GM21619 (cell line): ENCODE data around the gene TSKU.

ENCODE experiments used
- ATAC-seq: cut with Tn5 transposase; IDR thresholded peaks from one replicate; pipeline ENCODE4 v1.9.1; 2021; ENCODE audit not compliant: unreplicated experiment

Gene TSKU

DNA sequence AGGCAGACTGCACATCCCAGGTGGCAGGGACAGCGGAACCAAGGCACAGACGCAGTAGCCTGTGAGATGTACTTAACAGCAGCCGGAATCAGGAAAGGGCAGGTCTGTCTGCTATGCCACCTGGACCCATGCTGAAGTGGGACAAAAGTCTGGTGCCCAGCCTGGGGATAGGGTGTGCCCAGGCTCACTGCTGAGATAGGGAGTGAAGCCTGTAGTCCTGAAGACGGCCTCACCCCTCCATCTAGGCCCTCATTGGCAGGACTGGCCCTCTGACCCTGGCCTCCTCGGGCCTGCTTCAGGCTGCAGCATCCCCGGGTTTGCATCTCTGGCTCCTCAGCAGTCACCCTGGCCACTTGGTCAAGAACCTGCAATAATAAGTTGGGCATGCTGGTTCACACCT, 32.4 kb upstream of the TSKU start:
- ATAC-seq: no peak

DNA sequence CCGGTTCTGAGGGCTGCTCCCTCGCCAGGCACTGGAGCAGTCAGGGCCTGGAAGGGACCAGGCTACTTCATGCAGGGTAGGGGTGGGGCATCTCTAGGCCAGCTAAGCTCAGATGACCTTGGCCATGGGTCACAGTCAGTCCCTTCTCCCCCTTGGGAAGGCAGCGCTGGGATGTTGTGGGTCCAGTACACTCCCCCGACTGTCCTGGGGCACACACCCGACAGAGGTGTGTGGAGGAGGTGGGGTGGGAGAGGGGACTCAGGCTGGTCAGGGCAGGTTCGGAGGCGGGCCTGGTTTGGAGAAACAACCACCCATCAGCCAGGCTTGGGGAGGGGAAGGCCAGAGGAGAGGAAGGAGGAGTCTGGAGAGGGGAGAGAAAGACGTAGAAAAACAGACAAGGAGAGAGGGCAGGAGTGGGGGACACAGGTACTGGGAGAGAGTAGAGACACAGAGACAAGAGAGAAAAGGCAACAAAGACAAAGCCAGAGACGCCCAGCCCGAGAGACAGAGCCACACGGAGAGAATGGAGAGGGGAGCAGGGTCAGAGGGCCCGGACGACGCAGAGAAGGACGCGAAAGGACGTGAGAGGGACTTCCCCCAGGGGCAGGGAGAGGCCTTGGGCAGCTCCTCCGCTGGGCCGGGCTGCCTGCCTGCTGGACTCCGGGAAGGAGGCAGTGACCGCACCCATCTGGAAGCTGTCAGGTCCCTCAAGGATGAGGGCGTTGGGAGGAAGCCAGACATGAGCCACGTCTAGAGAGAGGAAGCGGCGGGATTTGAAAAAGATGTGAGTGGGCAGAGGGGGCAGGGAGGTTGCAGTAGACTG, 30.6 kb upstream of the TSKU start:
- no peak for ATAC-seq

DNA sequence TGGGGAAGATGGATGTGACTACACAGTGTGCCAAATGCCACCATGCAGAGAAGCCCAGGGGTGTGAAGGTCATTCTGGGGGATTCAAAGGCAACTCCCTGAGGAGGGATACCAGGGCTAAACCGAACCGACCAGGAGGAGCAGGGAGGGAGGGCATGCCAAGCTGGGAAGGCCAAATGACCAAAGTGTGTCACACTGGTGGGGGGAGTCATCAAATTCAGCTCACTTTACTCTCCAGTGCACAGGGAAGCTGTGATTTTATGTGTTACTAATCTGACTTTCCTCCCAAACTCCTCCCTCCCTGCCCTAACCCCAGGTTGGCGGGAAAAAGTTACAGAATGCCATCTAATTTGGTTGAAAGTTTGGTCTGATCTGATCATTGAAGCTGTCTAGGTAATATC, 29.7 kb upstream of the TSKU start:
- ATAC-seq: no peak

DNA sequence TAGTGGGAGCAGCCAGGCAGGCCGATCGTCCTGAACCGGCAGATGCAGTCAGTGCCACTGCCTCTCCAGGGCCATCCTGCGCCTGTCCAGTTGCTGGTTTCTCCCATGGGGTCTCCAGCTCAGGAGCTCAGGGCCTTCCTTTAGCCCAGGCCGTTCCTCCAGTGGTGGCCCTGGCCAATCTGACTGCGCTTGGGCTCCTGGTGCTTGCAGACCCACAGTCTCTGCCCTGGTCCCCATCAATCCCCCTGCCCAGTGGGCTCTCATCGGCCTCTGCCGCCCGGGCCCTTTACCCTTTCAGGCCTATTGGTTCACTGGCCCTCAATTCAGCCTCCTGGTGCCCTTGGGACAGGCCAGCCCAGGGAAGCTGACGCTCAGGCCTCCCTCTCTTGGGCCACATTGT, 29.2 kb upstream of the TSKU start:
- ATAC-seq: no peak

DNA sequence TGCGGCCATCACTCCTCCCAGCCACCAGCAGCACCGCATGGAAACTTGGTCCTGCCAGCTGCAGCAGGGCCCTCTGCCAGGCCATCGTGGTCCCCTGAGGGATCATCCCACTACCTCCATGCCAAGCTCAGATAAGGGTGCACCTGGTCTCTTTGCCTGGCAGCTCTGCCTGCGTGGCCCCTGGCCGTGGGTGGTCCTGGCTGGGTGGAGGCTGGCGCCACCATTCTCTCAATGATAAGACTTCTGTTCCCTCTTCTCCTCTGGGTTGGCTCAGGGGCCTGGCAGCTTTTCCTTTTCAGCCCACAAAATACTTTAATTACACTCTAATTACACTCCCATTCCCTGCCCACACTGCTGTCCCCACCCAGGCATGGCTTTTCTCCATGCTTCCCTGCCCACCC, 26.8 kb upstream of the TSKU start:
- ATAC-seq: no peak

DNA sequence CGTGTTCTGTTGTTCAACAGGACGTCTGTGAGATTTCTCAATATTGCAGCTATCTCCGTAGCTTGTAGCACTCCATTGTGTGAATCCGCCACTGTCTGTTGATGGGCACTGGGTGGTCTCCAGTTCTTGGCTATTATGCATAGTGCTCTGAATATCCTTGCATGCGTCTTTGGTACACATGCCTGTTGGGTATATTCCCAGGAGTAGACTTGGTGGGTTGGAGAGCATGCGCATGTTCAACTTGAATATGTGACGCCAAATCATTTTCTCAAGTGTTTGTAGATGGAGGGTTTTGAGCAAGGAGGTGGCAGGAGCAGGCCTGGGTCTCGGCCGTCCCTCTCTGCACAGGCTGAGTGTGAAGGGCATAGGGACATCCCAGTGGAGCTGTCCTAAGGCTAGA, 24.8 kb upstream of the TSKU start:
- no peak for ATAC-seq

DNA sequence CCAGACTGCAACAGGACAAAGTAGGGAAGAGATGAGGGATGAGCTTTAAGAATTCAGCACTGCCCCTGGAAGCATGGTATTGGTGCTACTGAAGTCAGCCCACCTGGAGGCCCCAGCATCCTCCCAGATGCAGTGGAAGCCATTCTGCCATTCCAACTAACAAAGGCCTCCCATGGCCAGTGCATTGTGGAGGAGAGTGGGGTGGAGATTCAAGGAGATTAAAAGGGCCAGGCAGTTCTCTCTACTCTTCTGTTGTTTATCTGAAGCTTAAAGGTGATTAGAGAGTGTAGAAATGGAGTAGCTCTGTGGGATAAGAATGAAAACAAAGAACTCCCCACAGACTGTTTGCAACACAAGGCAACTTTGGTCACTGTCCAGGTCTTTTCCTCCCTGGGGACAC, 24.1 kb upstream of the TSKU start:
- ATAC-seq: no peak

DNA sequence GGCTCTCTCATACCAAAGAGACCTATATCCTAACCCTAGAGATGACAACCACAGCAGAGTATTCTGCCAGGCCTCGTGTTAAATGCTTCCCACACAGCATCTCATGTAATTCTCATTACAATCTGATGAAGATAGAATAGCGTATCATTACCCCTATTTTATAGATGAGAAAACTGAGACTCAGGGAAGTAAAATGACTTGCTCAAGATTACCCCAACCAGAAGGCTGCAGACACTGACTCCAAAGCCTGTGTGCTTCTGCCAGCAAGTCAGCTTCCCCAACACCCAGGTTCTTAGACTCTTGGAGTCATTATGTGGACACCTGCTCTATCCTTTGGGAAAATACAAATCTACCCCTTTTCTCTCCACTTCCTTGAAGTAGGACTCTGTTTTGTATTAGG, 23.6 kb upstream of the TSKU start:
- ATAC-seq: no peak

DNA sequence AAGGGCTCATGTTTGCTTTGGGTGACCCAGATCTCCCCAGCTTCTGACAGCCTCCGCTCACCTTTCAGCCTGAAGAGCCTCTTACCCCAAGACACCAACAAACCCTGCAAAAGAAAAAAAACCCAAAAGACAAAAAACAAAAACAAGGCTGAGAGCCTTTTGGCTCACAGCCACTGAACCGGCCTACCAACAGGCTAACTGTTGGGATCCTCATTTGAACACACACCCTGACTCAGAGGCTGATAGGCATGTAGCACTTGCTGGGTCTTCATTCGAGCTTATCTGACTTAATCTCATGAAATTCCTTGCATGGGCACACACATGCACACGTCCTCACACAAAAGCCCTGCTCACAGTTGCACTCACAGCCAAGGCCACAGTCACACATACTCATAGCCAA, 22.9 kb upstream of the TSKU start:
- ATAC-seq: no peak

DNA sequence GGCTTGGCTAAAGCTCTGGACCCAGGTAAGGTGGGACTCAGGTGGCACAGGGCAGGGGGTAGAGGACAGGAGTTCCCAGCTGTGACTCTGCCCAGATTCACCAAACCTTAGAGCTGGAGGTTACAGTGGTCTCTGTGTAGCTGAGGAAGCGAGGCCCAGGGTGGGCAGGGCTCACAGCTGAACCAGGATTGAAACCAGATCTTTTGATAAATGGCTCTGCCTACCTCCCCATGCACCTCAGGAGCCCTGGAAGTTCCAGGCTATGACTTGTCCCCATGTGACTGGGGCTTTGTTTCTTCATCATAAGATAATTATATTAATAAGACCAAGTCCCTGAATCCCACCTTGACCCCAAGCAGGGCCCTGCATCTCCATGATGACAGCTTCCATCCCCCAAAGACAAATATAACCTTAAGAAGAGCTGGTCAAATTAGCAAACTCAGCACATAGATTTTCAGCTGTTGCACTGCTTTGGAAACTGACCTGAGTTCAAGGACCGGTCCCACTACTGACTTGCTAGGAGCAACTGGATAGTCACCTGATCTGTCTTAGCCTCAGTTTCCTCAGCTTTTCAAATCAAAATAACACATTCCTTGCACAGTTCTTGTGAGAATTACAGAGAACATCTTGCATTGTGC, 21.3 kb upstream of the TSKU start:
- no peak for ATAC-seq

DNA sequence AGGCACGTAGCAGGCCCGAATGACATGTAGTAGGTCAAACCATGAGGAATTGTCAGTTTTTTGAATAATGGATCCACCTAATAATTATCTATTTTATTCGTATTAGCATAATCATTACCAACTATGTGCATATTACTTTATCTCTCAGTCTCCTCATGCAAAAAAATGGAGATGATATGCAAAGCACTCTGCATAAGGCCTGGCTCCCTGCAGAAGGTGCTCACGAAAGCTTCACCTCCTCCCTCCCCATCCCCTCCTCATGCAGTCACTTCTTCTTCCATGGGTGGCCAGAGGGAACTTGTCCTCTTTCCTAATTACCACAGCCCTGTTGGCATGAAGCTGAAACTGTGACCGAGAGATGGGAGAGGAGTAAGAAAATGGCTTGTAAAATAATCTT, 20.8 kb upstream of the TSKU start:
- no peak for ATAC-seq

DNA sequence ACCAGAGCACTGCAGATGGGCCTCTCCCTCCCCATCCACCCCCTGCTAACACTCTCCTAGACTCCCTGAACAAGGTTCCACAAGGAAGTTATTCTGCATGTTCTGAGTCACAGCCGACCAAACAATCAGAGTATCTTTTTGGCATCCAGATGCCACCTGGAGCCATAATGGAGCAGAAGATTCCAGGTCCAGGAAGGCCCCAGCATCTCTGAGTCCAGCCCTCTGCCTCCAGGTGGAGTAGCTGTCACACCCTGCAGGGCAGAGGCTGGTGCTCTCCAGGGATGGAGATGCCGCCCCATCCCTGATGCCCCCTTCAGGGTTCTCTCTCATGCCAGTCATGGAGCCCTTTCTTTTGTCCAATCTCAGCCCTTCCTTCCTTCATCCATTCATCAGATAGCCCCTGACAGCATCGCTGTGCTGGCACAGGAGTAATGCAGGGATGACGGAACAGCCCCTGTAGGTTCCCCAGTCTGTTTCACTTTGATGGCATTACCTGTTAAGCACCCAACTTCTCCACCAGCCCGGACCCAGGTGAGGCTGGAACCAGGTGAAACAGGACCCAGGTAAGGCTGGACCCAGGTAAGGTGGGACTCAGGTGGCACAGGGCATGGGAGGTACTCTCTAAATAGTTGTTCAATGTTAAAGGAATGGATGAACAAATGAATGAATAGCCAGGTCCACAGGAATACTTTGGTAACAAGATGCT, 20.1 kb upstream of the TSKU start:
- no peak for ATAC-seq

DNA sequence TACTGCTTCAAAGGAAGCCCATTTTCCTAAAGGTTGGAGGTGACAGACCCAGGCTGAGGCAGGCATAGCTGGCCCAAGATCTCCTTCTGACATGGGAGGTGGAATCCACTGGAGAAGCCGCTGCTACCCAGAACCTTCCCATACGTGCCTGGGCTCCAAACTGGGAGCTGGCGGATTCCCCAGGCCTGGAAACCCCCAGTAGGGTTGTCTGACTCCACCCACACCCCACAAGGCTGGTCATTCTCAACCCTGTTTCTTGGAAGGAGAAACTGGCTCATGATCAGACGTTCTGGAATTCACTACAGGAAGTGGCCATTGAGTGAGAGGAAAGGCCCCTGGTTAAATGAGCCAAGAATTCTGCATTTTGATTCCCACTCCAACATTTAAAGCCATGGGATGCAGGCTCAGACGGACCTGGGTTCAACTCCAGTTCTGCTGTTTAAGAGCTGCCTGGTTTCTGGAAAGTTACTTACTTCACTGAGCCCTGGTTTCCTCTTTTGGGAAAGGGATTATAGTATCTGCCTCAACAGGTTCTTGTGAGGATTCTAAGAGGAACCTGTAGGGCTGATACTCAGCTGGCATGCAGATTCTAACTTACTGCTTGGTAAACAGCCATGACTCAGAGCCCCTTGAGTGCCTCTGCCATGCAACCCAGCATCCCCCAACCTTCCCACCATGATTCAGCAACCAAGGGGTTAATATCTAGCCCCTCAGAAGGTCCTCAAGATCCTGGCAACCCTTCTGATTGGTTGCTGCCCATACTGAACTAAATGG, 19.4 kb upstream of the TSKU start:
- no peak for ATAC-seq

DNA sequence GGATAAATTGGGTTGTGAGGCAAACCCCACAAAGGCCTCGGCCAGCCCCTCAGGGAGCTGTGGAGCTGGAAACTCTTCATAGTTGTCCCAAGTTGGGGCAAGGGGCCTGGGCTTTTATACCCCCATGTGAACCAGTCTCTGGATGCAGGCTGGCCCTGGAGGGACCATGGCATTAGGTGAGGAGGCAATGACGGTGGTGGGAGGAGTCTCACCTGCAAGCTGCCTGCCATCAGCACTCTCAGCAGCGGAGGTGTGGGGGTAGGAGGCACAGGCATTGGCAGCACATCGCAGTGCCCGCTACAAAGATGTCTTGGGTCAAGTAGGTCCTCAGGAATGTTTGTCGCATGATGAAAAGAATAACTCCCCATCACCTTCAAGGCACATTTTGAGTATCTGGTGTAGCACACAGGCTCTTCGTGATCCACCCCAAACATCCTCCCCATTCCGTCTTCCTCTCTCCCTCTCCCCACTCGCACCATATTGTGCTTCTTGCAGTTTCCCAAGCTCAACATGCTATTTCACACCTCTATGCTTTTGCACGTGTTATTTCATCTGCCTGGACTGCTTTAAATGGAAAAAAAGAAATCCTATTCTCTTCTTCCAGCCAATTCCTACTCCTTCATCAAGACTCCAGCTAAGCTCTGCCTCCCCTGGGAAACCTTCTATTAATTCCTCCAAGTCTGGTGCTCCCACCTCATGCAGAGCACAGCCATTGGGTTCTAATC, 18.1 kb upstream of the TSKU start:
- ATAC-seq: no peak

DNA sequence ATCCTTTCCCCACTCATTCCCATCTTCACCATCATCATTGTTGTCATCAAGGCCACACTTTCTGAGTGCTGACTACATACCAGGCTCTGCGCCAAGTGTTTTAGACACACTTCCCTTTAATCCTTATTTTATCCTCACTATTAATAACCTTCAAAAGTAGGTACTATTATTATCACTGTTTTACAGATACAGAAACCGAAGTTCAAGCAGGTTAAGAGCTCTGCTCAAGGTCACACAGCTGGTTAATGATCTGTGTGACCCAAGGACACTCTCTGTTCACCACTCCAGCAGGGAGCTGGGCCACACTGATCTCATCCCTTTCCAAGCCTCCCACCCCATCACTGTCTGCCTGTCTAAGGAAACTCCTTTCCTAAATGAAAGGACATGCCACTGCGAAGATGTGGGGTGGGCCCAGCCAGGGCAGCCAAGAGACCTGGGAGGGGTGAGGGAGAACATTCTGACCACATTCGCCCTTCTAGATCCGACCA, 17.2 kb upstream of the TSKU start:
- no peak for ATAC-seq

DNA sequence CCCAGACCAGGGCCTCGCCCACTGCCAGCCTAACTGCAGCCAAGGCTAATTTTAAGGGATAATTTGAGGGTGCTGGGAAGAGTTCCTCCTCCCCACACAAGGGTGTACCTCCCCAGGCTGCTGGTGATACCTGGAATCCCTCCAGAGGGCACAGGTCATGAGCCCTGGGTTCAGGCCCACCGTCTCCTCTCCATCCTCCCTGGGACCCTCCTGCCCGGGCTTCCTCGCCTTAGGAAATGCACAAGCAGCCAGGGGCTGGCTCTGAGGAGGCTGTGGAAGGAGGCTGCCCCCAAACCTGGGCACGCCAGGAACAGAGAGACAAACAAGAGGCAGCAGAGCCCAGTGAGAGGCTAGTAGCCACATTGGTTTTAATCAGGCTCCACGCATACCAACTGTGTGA, 16.6 kb upstream of the TSKU start:
- no peak for ATAC-seq

DNA sequence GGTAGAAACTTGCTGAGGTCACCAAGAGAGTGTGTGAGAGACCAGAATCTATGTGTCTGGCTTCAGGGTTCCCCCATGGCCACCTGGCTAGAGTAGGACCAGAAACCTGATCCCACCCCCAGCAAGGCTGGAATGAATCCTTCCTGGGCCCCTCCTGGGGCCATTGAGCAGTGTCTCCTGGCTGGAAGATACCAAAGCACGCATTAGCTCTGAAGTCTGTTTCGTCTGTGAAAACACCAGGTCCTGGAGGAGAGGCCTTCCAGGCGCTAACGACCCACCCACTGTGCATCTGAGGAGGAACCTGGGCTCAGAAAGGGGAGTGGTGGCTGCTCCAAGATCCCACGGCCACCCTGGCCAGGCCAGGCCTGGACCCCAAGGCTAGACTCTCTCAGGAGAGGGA, 15.5 kb upstream of the TSKU start:
- no peak for ATAC-seq

DNA sequence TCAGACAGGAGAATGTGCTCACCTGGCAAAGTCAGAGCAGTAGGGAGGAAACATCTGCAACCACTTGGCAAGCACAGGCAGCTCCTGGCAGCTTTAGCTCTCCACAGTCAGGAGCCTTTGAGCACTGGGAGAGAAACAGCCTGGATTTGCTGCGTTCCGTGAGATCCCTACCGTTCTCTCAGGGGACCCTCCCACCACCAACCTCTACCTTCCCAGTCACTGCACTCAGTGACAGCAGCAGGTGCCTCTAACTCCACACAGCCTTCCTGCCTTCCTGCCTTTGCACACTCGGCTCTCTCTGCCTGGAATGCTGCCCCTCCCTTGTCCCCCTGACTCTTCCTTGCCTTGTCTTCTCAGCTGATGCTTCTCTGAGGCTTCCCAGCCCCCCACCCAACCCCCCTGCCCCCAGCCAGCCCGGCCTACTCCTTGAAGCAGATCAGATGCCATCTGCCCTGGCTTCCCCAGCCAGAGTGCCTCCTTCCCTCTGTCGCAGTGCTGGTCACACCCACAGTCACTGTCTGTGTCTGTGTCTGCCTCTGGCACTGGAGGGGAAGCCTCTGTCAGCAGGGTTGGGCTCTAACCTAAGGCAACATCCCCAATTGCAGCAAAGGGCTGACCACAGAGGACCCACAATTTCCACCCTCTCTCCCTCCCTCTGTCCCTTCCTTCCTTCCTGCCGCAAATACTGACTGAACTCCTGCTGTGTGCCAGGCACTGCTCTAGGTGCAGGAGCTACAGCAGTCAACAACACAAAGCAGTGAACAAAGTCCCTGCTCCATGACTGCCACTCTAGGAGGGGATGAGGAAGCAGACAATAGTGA, 14.9 kb upstream of the TSKU start:
- no peak for ATAC-seq

DNA sequence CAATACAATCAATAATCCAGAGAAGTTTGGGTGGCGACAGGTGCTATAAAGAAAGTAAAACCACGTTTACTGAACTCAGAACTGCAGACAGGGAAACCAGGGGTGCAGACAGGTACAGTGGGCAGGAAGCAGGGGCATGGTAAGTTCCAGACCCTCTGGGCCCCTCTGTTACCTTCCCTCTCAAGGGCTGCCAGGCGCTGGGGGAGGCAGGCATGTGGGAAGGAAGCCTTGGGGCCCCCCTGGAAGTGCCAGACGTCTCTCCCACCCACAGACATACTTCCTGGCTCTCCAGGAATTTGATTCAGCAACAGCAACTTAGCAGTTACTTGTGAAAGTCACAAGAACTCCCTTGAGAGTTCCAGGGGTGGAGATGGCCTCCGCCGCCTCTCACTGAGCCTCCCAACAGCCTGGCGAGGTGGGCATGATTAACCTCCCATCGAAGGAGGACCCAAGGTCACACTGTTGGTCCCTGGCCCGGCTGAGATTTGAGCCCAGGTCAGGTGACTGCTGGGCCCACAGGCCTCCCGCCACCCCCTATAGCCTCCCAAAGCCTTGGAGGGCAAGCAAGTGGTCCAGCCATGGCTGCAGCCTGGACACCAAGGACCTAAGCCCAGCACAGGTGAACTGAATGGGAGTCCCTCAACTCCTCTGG, 14.1 kb upstream of the TSKU start:
- no peak for ATAC-seq
